RKO (cell line): ENCODE measurements around the gene FKBP15.
"Not testable (repeated sequence)": the region's sequence is repeated elsewhere in the genome, so short reads cannot be mapped to it uniquely, and the experiment has no call there.

Source experiments
- DNase-seq: peaks from one replicate; pipeline ENCODE4 v3.0.0-alpha.2; 2016; ENCODE audit warnings: low spot score

Gene FKBP15

DNA sequence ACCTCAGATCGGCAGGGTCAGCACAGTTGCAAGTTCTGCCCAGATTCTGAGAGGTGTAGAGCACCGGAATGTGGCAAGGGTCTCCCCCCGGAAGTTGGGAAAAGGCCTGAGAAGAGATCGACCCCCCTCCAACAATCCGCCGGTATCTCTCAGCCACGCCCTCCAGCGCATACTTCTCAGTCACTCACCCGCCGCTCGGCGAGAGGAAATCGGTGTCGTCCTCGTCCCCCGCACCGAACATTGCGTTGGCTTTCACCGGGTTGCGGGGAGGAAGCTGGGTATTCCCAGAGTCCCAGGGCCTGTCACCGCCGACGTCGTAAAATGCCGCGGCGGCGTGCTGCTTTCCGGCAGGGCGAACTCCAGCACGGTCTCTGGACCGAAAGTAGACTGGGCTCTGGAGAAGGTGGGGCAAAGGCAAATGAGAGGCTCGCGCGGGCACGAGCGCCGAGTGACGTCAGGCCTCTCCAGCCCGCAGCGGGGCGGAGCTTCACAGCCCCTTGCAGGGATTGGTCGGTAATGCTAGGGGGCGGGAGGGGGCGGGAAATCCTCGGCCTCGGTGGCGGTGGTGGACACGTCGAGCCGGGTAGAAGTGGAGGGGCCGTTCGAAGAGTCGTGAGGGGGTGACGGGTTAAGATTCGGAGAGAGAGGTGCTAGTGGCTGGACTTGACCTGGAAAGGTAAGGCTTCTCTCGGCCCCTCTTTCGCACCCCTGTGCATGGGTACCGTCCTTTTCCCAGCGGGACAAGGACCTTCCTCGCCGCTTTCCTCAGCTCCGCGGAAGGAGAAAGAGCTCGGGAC is at the start of gene FKBP15, which contains the start of gene SLC31A1:
TSS of gene FKBP15 (minus strand) at position 275 of the 797 bp plus-strand sequence. CDS start at position 241, 34 bp downstream.
TSS of gene SLC31A1 (plus strand) at position 542 of the 797 bp plus-strand sequence. CDS start 34,605 bp downstream, outside the sequence.
- DNase-seq: peak; percentile 100

- DNase-seq: no peak
These were observed 48.8 kb upstream of the FKBP15 start for GRCh38 chr9:113269871-113270270.

DNA sequence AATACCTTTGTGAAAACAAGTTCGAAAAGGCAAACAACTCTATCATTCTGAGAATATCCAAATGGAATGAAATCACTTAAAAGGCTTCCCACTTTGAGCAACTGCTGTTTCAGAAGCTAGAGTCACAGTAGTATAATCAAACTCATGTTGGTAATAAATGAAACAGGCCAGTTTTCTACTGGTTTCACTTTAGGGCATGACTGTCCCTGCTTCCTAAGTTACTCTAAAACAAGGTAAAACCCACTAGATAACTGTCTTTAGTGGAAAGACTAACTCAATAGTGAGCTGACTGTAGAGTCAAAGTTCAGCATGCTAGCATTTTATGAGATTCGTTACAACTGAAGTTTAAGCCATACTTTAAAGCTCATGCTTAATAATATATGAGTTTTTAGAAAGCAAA is 48.3 kb upstream of the FKBP15 start:
- DNase-seq: no peak

DNA sequence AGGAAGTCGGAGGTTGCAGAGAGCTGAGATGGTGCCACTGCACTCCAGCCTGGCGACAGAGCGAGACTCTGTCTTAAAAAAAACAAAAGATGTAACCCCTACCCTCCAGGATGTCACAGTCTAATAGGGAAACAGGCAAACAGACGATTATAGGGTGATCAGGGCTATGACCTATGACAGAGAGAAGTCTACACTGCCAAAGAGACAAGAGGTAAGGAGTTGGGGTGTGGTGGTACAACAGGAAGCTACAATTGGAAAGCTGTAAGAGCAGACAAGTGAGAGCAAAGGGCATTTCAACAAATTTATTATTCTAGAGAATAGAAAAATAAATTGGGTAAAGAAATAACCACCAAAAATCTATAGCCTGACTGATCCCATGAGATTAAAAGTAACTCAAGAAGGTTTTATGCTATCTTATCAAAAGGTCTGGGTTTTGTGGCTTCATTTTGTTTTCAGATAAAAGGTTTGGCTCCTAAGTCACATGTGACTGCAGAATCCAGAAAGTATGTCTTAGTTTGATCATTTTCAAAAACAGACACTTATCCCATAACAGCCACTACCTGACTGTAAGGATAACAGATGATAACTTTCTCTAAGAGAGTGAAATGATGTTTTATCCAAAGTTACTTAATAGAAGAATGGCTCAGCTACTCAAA is 47.0 kb upstream of the FKBP15 start:
- DNase-seq: no peak

- peak; percentile 34 for DNase-seq
These were observed 45.1 kb upstream of the FKBP15 start for GRCh38 chr9:113266174-113266573.

DNA sequence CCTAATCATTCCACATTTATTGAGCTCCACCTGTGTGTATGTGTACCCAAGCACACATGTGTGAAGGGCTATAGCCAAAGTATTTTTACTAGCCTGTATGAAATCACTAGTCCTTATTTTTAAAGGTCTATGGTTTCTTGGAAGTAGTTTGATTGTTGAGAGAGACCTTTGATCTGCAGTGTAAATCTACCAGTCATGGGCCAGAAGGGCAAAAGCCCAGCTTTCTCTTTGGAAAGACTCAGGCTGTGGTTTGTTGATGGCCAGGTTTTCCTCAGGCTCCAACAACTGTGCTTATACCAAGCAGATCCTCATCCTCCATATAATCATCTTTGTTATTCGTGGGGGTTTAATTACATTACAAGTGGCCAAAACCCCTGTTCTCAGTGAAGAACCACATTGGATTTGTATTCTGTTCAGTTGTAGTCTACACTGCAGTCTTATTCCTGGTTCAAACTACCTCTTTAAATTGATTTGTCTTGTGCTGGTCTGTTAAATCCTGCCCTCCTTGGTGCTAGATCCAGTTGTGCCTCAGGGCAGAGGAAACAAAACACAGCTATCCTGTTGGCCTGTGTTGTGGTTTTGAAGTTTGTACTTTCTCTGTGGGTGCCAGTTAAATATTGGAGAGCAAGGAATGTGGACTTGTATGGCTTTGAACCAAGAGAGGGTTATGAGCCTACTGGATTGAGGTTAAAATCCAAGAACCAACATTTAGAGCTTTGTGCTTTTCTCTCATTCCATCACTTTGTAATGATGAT is 41.0 kb upstream of the FKBP15 start:
- no peak for DNase-seq

DNA sequence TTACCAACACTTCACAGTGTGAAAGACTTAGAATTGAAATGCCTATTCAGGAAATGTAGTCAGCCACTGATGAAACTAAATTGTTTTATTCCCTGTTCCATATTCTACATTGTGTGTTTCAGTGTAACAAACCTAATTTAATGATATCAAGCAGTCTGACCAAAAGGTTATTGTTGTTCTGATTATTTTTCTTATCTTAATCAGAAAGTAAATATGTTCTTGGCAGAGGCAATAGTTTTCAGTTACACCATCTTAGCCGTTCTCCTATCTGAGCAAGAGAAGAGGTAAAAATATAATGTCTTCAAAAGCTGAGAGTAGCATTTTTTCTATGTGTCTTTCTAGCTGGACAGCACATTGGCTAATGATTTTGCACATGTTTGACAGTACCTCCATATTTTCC is 37.2 kb upstream of the FKBP15 start:
- DNase-seq: no peak

DNA sequence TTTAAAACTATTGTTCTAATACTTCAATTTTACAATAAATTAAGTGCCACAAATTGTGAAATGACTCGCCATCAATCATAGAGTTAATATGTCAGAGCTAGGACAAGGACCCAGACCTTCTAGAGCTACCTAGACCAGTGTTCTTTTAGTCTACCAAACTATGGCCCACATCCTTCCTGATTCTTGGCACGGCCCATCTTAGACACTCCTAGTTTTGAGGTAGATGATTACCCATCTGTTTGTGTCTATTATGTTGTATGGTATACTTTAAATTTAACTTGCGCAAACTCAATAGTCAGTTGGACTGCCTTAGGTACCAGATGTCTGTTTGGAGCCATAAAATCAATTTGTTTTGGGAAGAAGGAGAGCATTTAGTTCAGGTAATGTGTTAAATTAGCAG is 36.8 kb upstream of the FKBP15 start:
- no peak for DNase-seq

GRCh38 chr9:113255438-113255837 is 34.4 kb upstream of the FKBP15 start:
- DNase-seq: no peak

DNA sequence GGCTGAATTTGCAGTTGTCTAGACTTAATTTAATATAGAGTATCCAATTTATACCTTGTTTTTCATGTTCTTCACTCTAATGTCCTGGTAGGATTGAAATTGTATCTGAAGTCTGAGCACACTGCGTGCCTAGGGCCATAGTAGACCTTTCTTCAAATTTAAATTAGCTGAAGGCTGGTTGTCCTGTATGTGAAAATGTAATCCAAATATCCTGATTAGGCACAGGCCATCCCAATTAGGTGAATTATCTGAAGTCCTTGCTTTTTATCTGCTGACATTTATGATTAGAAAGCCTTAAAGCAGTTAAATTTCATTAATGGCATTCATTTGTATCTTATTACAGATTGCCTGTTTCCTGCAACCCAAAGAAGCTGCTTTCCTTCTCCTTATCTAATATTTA is 33.9 kb upstream of the FKBP15 start:
- no peak for DNase-seq

GRCh38 chr9:113250807-113251206 is 29.7 kb upstream of the FKBP15 start:
- no peak for DNase-seq

DNA sequence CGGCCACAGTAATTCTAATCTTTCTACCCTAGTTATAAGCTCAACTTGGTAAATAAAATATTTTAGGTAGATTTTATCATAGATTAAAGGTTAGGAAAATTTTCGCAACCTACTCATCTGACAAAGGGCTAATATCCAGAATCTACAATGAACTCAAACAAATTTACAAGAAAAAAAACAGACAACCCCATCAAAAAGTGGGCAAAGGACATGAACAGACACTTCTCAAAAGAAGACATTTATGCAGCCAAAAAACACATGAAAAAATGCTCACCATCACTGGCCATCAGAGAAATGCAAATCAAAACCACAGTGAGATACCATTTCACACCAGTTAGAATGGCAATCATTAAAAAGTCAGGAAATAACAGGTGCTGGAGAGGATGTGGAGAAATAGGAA is 28.6 kb upstream of the FKBP15 start:
- DNase-seq: not testable (repeated sequence)

DNA sequence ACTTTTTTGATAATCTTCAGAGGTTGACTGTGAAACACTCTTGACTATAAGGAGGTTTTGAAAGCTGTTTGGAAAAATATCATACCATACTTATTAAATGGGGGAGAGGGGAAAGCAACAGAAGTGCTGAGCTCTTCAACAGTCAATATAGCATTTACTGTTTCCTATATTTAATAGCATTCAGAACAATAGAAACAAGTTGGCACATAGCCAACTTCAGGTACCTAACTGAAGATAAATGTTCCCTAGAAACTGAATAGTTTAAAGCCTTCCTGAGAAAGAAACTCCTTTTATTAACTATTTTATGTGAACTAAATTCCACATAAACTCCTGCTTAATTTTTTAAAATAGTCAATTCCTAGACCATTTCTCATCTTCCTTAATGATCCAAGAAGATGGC is 26.6 kb upstream of the FKBP15 start:
- no peak for DNase-seq

DNA sequence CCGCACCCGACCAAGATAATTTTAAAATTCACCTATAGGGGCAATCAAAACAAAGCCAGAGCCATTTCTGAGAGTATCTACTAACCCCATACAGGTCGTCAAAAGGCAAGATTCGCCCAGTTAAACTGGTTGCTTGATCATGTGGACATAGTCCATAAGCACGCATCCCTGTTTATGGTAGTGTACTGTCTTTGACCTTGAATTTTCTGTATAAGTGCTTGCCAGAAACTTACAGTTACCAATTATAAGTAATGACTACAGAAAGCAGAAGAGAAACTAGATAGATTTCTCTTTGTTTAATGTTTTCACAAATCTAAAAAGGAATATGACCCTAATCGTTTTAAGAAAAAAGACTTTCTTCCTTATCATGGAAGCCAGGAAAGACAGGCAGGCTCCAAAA is 25.9 kb upstream of the FKBP15 start:
- no peak for DNase-seq

- DNase-seq: no peak
These were observed 24.8 kb upstream of the FKBP15 start for GRCh38 chr9:113245894-113246293.

GRCh38 chr9:113244556-113244955 is 23.5 kb upstream of the FKBP15 start:
- DNase-seq: no peak

DNA sequence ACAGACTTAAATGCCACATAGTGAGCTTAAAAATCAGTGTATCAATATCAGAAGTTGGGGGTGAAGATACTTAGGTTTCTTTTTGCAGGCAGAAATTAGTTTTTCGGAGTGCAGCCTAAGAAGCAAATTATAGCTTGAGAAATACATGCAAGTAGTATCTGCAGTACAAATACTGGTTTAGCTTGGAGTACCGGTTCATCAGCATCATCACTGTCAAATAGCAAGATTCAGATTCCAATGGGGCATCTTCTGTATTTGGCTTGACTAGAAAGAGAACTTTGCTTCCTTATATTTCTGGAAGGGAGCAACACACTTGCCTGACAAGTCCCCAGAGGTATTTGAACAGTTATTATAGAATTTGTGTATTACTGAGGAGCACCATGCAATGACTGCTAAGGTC is 20.1 kb upstream of the FKBP15 start:
- no peak for DNase-seq

- no peak for DNase-seq
These were observed 17.8 kb upstream of the FKBP15 start for GRCh38 chr9:113238859-113239232.

GRCh38 chr9:113238202-113238858 is 17.3 kb upstream of the FKBP15 start:
- no peak for DNase-seq

- no peak for DNase-seq
These were observed 15.9 kb upstream of the FKBP15 start for GRCh38 chr9:113237026-113237425.

GRCh38 chr9:113235701-113236255 is 14.7 kb upstream of the FKBP15 start:
- DNase-seq: not testable (repeated sequence)

DNA sequence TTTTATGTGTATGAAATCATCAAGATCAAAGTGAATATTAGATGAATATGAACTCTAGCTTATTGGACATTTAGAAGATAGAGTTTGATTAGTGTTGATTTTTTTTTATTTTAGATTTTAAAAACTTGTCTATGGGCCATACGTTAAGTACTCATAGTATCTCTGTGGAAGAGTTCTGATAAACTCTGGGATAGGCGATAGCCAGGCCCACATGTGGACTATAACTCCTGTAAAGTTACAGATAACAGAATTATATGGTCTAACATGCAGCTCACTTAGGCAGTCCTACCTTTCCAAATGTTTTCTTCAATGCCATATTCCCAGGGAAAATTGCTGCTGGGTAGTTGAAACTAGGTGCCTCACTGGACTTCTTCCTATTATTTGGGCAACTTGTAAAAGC is 10.6 kb upstream of the FKBP15 start:
- no peak for DNase-seq
